Neural crest cell (in vitro differentiated cells): ENCODE results near the gene NRGN. TPM values are rescaled to one million over a fixed set of nuclear protein-coding genes. Genes with fewer than 3 reads are reported as not detected.
"Not testable (repeated sequence)": the region's sequence is repeated elsewhere in the genome, so short reads cannot be mapped to it uniquely, and the experiment has no call there.

Source experiments
- DNase-seq: peaks from one replicate; pipeline ENCODE4 v3.0.0; 2021; ENCODE audit warnings: low read depth, mixed read lengths, low spot score
- H3K27ac Mint-ChIP-seq: one replicate; pipeline ENCODE4 v1.8.0; 2021; ENCODE audit warnings: mild to moderate bottlenecking, mixed read lengths; ENCODE audit not compliant: unreplicated experiment
- H3K27me3 Mint-ChIP-seq: 2 replicates; pipeline ENCODE4 v1.8.0; 2021; ENCODE audit warnings: low read depth, mild to moderate bottlenecking, mixed read lengths
- H3K36me3 Mint-ChIP-seq: 2 replicates; pipeline ENCODE4 v1.8.0; 2021; ENCODE audit warnings: low read depth, mild to moderate bottlenecking, mixed read lengths
- H3K4me1 Mint-ChIP-seq: 2 replicates; pipeline ENCODE4 v1.8.0; 2021; ENCODE audit warnings: mixed read lengths
- H3K4me3 Mint-ChIP-seq: one replicate; pipeline ENCODE4 v1.8.0; 2021; ENCODE audit warnings: mild to moderate bottlenecking, mixed read lengths
- H3K9me3 Mint-ChIP-seq: 2 replicates; pipeline ENCODE4 v1.8.0; 2021; ENCODE audit warnings: mixed read lengths
- CTCF ChIP-seq: fragments of 200-600 bp; sonication (generic); conservative IDR thresholded peaks from 2 replicates; pipeline ENCODE4 v1.5.0; 2021; ENCODE audit warnings: antibody characterized with exemption, mild to moderate bottlenecking
- total RNA-seq: library from RNA; stranded (reverse); gene quantifications from 2 replicates; pipeline ENCODE4 v1.2.1, GENCODE V29; 2021

The NRGN gene
- total RNA-seq, 1 donor from 2014 or later: 30.3 TPM

- Mint-ChIP-seq H3K9me3 (no peaks in the 10 kb centered on the region), H3K36me3 (no peaks in the 10 kb centered on the region), H3K27ac (no peak overlapping the region), H3K4me3 (no peak overlapping the region), H3K4me1 (peaks cover 12% of the 10 kb centered on the region), H3K27me3 (peaks cover 26% of the 10 kb centered on the region)
- TF ChIP-seq CTCF: no peak
- DNase-seq: no peak
These were observed 26.4 kb downstream of the NRGN start for GRCh38 chr11:124766156-124766555.

DNA sequence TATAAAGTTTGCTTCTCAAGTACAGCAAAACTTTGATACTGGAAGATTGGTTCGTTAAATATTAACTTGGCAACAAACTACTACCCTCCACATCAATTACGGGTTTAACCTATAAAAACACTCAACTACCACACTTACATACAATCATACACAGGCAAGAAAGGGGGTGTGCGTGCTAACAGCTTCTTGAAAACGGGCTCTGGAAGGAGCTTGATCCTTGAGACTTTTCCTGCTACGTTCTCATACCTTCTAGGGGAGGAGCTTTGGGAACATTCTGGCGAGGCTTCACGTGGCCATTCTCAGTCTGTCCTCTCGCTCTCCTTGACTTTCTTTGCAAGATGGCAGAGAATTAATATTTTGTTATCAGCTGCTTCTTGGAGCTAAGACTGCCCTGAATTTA lies 29.2 kb downstream of the NRGN start:
- no peak for DNase-seq
- Mint-ChIP-seq H3K27ac (no peak overlapping the region), H3K4me1 (no peaks in the 10 kb centered on the region), H3K36me3 (peaks cover 5% of the 10 kb centered on the region), H3K9me3 (no peaks in the 10 kb centered on the region), H3K27me3 (peaks cover 4% of the 10 kb centered on the region), H3K4me3 (no peak overlapping the region)
- TF ChIP-seq CTCF: no peak

- Mint-ChIP-seq H3K9me3 (no peaks in the 10 kb centered on the region), H3K27ac (no peak overlapping the region), H3K4me1 (no peaks in the 10 kb centered on the region), H3K27me3 (no peaks in the 10 kb centered on the region), H3K4me3 (no peak overlapping the region), H3K36me3 (peaks cover 5% of the 10 kb centered on the region)
- TF ChIP-seq CTCF: no peak
- DNase-seq: no peak
These were observed 30.3 kb downstream of the NRGN start for GRCh38 chr11:124769806-124770774.

DNA sequence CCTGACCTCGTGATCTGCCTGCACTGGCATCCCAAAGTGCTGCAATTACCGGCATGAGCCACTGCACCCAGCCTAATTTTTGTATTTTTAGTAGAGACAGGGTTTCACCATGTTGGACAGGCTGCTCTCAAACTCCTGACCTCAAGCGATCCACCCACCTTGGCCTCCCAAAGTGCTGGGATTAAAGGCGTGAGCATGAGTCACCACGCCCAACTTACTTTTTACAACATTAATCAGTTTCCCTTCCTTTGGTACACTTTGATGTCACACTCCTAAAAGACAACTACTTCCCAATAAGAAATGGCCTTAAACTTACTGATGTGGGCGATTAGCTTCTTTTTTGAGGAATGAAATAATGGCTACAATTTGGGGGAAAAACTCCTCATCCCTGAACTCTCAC lies 31.2 kb downstream of the NRGN start:
- not testable (repeated sequence) for H3K4me3 Mint-ChIP-seq, DNase-seq, H3K4me1 Mint-ChIP-seq, H3K27me3 Mint-ChIP-seq, H3K36me3 Mint-ChIP-seq, H3K9me3 Mint-ChIP-seq
- H3K27ac Mint-ChIP-seq: peak overlapping the region; percentile 4

GRCh38 chr11:124776865-124777645 lies 37.3 kb downstream of the NRGN start:
- DNase-seq: no peak
- Mint-ChIP-seq H3K36me3 (peaks cover 10% of the 10 kb centered on the region), H3K4me1 (no peaks in the 10 kb centered on the region), H3K27ac (peak overlapping the region; percentile 72), H3K27me3 (no peaks in the 10 kb centered on the region), H3K4me3 (no peak overlapping the region), H3K9me3 (no peaks in the 10 kb centered on the region)
- no peak for TF ChIP-seq CTCF

DNA sequence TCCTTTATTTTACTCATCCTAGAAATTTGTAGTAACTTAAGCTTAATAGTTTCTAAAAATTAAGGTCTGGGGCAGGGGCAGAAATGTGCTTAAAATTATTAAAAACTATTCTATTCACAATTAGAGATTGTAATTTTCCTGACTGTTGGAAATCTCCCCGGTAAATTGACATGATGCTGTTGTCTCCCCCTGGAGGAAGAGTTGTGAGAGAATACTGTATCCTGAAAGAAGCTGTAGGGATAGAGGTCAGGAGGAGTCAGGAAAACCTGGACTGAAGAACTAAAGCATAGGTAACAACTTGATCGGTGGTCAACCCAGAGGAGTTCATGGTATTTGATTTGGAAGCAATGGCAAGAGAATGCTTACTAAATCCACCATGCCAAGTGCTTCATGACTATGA lies 38.5 kb downstream of the NRGN start:
- no peaks in the 10 kb centered on the region for H3K27me3 Mint-ChIP-seq
- H3K4me1 Mint-ChIP-seq: no peaks in the 10 kb centered on the region
- no peak overlapping the region for H3K4me3 Mint-ChIP-seq
- peaks cover 8% of the 10 kb centered on the region for H3K36me3 Mint-ChIP-seq
- H3K9me3 Mint-ChIP-seq: no peaks in the 10 kb centered on the region
- H3K27ac Mint-ChIP-seq: no peak overlapping the region
- DNase-seq: no peak
- TF ChIP-seq CTCF: peak; percentile 33
